ENCODE results near the gene GLIS1.
"Not testable (repeated sequence)": the region's sequence is repeated elsewhere in the genome, so short reads cannot be mapped to it uniquely, and the experiment has no call there.

GLIS1 gene

GRCh38 chr1:53647915-53648314 lies 91.0 kb downstream of the GLIS1 start:
- not testable (repeated sequence) for DNase-seq

GRCh38 chr1:53646732-53647131 lies 92.2 kb downstream of the GLIS1 start:
- DNase-seq, result no peak

GRCh38 chr1:53645690-53646078 lies 93.3 kb downstream of the GLIS1 start:
- DNase-seq, result no peak

GRCh38 chr1:53644909-53645689 lies 93.9 kb downstream of the GLIS1 start:
- DNase-seq, result no peak

GRCh38 chr1:53644496-53644895 lies 94.5 kb downstream of the GLIS1 start:
- no peak for DNase-seq

- DNase-seq, result no peak
These were observed 95.0 kb downstream of the GLIS1 start for GRCh38 chr1:53643881-53644390.

GRCh38 chr1:53643041-53643880 lies 95.7 kb downstream of the GLIS1 start:
- no peak for DNase-seq

GRCh38 chr1:53642607-53643006 lies 96.4 kb downstream of the GLIS1 start:
- DNase-seq, result no peak

- no peak for DNase-seq
These were observed 96.8 kb downstream of the GLIS1 start for GRCh38 chr1:53642215-53642555.

- no peak for DNase-seq
These were observed 97.3 kb downstream of the GLIS1 start for GRCh38 chr1:53641481-53642214.

- no peak for DNase-seq
These were observed 98.3 kb downstream of the GLIS1 start for GRCh38 chr1:53640701-53641075.

- DNase-seq, result no peak
These were observed 98.8 kb downstream of the GLIS1 start for GRCh38 chr1:53639996-53640700.

GRCh38 chr1:53639251-53639763 lies 99.7 kb downstream of the GLIS1 start:
- no peak for DNase-seq

GRCh38 chr1:53638360-53639035 lies 100.5 kb downstream of the GLIS1 start:
- DNase-seq, result no peak

- DNase-seq, result no peak
These were observed 101.2 kb downstream of the GLIS1 start for GRCh38 chr1:53637511-53638359.

- no peak for DNase-seq
These were observed 102.3 kb downstream of the GLIS1 start for GRCh38 chr1:53636621-53637171.

- DNase-seq, result no peak
These were observed 104.4 kb downstream of the GLIS1 start for GRCh38 chr1:53634571-53634979.

- no peak for DNase-seq
These were observed 105.8 kb downstream of the GLIS1 start for GRCh38 chr1:53633073-53633704.

- no peak for DNase-seq
These were observed 107.2 kb downstream of the GLIS1 start for GRCh38 chr1:53631622-53632310.
